EL (cell line): ENCODE data around the gene S1PR3.

ENCODE experiments used
- DNase-seq: peaks from one replicate; pipeline ENCODE4 v3.0.0-alpha.2; 2016

The S1PR3 gene

GRCh38 chr9:89039664-89040063 is 48.4 kb downstream of the S1PR3 start:
- no peak for DNase-seq

- no peak for DNase-seq
These were observed 51.7 kb downstream of the S1PR3 start for GRCh38 chr9:89042984-89043383.

DNA sequence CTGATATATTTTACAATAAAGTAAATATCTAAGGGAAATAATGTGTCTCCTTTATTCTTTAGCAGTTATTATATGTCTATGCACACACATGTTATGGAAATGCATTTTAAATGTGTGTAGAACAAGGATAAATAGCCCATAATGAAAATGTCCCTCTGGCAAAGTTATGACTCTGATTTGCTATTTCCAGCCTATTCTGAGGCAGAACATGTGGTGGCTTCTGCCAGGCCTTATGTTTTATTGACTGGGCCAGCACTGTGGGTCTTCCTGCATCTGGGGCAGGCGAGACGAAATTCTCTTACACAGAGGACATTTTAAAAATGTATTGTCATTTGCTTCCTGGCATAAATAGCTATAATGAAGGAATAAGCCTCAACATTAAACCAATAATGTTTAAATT is 52.8 kb downstream of the S1PR3 start:
- no peak for DNase-seq

DNA sequence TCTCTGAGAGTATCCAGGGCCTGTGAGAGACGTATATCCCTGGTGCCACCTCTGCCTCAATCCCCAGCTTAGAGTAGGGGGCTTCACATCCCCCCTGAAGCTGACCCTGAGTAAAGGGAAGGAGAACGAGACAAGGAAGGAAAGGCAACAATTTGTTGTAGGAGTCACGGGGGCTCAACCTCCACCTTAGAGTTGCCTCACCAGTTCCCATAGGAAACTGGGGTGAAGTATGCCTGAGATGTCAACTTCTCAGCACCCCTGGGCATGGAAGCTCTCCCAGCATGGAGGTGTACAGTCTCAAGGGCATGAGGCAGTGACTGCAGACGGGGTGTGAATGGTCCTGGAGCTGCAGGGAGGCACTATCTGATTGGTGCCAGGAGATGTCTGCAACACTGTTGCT is 53.6 kb downstream of the S1PR3 start:
- no peak for DNase-seq

GRCh38 chr9:89046832-89047231 is 55.6 kb downstream of the S1PR3 start:
- DNase-seq = no peak

DNA sequence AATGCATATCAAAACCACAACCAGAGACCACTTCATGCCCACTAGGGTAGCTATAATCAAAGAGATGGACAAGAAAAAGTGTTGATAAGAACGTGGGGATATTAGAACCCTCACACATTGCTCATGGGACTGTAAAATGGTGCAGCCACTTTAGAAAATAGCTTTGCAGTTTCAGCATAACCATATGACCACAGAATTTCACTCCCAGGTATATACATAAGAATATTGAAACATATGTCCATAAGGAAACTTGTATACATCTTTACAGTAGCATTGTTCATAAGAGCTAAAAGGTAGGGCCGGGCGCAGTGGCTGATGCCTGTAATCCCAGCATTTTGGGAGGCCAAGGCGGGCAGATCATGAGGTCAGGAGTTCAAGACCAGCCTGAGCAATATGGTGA is 56.4 kb downstream of the S1PR3 start:
- no peak for DNase-seq

DNA sequence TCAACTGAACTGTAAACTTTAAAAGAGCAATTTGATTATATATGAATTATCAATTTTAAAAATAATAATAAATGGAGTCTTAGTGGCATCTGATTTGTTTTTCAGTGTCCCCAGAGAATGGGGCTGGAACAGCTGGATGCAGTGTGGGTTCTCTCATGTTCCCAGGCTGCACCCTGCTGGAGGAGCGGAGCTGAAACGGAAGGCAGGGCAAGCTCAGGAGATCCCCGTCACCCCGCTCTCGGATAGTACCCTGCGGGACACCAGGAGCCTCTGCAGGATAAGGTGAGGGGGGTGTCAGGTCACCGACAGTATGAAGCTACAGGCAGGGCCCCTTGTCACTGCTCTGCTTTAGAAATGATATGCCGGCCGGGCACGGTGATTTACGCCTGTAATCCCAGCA is 57.3 kb downstream of the S1PR3 start:
- DNase-seq = no peak

GRCh38 chr9:89049646-89050045 is 58.4 kb downstream of the S1PR3 start:
- no peak for DNase-seq

DNA sequence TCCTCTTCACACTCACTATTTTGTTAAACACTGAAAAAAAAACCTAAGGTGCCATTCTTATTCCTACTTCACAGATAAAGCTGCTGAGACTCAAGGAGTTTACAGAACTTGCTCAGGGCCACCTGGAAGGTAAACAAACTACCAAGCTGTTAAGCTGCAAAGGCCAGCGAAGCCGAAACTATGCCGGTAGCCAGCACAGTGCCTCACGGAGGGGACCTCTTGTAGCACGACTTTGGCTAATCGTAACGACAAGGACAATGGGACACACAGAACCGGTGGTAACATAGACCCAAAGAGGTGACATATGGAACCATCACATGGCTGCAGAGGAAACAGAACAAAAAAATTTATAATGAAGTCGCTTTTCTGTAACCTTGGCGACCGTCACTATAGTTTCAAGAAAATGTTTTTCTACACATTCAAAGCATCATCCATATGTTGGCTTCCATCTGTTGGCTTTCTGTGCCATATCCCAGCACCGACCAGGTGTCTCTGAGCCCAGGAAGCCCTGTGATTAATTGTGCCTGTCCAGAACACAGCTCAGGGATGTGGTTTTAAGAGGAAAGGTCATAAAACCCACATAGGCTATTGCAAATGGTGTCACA is 60.3 kb downstream of the S1PR3 start:
- no peak for DNase-seq

- DNase-seq = no peak
These were observed 61.3 kb downstream of the S1PR3 start for GRCh38 chr9:89052470-89053097.

DNA sequence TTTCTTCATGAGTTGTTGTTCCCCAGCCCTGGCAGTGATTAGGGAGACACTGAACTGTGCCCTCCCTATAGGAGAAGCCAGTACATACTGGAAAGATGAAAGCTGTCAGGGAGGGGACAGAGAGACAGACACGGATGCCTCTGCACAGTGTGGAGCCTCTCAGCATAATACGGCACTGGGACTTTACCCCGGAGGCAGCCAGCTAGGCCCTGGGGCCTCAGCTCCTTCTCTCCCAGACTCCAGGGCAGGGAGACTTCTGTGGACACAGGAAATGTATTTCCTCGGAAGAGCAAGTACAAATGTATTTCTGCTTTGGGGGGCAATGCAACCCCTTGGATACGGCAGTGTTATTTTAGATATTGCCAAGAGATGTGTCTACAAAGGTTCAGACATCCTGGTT is 62.0 kb downstream of the S1PR3 start:
- DNase-seq = no peak
